Fibroblast of skin of abdomen (primary cell): ENCODE results near the gene TUG1.
A peak's percentile ranks its signal among the peaks of the same experiment; 100 is the strongest.

Experiments used
- DNase-seq: peaks from one replicate; pipeline ENCODE4 v3.0.0-alpha.2; 2013

TUG1 gene

DNA sequence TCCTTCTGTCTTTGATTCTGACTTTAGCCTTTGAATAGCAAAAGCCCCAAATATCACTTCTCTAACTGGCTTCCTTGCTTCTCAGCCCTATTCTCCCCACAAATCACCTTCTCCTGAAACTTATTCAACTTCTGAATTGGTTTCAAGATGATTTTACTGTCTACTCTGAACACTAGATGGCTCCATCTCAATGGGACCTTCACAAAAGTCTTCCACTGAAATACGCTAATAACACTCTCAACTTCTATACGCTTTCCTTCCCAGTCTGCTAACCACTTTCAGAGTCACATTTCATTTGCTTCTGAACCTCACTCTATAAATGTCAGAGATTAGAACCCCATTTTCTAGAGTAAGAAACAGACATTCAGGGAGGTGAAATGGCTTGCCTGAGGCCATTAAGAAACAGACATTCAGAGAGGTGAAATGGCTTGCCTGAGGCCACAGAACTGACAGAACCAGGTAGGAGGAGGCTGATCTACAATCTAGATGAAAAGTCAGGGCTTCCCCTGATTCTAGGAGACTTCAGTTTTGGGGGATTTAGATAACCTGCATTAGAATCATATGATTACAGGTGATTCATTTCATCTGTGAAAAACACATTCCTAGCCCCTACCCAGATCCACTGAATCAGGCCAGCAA lies 21.1 kb upstream of the TUG1 start:
- peak; percentile 48 for DNase-seq

DNA sequence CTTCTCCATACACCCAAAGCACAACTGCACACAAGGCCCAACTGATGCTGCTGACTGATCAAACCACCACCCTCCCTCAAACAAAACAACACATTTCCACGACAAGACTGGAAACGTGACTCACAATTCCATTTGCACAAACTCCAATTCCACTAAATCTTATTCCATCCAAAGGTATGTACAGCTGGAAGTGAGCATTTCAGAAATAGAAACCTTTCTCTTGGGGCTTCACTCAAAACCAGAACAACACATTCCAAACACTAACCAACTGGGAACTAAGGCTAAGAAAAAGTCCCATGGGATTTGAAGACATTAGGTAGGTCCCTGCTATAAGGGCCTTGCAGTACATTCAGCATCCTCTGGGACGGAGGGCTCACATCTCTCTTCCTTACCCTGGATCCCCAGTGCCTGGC lies 20.1 kb upstream of the TUG1 start:
- peak; percentile 32 for DNase-seq

- DNase-seq = no peak
These were observed 19.0 kb upstream of the TUG1 start for GRCh38 chr22:30949934-30950660.

GRCh38 chr22:30953206-30953605 lies 15.9 kb upstream of the TUG1 start:
- no peak for DNase-seq

DNA sequence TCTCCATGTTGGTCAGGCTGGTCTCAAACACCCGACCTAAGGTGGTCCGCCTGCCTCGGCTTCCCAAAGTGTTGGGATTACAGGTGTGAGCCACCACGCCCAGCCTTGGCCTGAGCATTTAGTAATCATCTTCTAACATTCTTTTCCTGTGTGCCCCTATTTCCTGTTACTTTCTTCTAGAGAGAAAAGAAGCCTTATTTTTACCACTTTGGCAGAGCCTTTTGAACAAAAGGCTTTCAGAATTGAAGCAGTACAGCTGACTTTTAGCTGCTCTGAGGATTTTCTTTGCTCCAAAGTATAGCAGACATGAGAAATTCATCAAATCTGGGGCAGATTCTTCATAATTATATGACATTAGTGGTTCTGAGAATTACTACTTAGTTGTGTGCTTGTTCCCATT lies 13.9 kb upstream of the TUG1 start:
- DNase-seq = no peak

DNA sequence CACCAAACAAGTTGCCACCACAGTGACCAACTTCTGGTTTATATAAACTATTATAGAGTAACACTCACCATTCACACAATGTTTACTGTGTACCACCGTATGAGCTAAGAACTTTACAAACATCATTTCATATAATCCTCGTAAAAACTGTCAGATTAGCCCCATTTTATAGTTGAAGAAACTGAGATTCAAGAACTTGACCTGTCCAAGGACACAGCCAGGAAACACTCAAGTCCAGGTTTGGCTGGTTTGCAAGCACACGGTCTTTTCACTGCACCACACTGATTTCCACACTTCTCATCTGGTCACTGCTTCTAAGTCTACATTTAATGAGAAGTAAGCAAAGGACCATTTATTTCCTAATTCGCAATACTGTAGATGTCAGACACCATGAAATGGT lies 4.2 kb upstream of the TUG1 start:
- DNase-seq = no peak

GRCh38 chr22:30968015-30968923 lies 796 bp upstream of the TUG1 start, which contains the start of gene MORC2:
TSS of gene MORC2 (minus strand) at chr22:30968774. CDS start at chr22:30967889, 885 bp downstream.
- DNase-seq = no peak

- no peak for DNase-seq
These were observed 679 bp downstream of the TUG1 start for GRCh38 chr22:30969532-30970355.

- DNase-seq = no peak
These were observed 1.3 kb downstream of the TUG1 start for GRCh38 chr22:30970356-30970746.

DNA sequence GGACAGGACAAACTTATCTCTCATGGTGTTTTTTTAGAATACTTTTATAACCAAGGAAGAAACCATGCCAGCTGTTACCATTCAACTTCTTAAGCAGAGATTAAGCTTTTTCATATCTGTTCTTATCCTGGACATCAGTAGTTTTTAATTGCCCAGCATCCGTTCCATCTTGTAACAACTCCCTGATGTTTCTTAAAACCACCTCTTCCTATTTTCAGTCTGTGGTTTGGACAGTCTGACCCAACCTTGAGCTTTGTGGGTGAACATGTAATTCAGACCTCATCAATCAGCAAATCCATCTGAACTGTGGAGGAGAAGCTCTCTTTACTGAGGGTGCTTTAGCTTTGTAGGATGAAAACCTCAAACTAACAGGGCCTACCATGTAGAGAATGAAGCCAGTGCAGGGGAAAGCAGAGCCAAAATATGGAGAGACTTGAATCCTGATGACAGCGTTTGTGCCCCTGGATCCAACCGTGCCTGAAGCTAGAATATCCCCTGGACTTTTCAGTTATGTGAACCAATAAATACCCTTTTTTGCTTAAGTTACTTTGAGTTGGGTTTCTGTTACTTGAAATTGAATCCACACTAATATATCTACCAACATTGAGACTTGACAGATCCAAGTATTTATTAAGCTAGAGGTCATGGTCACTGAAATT lies 9.4 kb downstream of the TUG1 start:
- DNase-seq = no peak

DNA sequence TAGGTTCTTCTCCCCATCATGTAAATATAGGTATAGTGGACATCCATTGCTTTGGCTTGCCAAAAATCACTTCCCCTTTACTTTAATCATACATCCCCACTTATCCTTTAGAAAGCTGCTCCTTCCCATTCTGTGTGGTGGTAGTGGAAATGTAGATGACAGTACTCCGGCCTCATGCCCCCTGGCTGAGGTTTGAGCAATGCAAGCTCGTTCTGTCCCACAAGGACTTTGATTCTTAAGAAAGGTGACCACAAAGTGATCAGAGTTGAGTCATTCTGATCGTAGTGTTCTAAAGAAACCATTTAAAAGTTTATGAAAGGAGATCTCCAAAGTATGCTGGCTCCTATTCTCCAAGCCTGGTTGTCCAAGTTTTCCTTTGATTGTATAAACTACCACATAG lies 10.9 kb downstream of the TUG1 start:
- DNase-seq = no peak

GRCh38 chr22:30982512-30982911 lies 13.4 kb downstream of the TUG1 start:
- DNase-seq = no peak

DNA sequence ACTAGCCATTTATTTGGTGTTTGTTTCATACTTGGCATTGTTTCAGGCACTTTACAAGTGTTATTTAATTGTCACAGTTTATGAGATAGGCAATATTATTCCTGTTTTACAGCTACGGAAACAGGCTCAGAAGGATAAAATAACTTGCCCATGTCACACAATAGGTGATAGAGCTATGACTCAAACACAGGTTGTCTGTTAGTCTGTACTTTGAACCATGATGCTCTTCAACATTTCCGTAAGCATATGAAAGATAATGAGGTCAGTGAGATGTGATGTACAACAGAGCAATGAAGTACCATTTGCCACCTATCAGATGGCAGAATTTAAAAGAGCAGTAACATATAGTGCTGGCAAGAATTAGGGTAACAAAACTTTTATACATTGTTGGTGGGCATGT lies 15.3 kb downstream of the TUG1 start:
- no peak for DNase-seq

- no peak for DNase-seq
These were observed 16.6 kb downstream of the TUG1 start for GRCh38 chr22:30985561-30986208.

- no peak for DNase-seq
These were observed 20.4 kb downstream of the TUG1 start for GRCh38 chr22:30989474-30989873.

DNA sequence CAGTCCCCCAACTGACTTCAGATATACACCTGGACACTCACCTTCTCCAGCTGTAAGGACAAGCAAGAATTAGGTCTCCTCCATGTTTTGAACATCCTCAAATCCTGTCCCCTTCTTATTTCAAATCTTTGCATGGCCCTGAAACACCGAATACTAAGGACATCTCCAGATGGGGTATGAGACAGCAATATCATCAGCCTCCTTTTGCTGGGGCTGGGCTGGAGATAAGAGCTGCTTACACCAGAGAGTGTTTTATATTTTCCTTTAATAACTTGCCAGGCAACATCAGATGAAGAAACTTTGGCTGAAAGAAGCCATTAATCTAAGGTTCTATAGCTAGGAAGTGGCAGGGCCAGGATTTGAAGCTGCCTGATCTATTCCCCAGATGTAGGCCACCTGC lies 21.6 kb downstream of the TUG1 start:
- DNase-seq = no peak

DNA sequence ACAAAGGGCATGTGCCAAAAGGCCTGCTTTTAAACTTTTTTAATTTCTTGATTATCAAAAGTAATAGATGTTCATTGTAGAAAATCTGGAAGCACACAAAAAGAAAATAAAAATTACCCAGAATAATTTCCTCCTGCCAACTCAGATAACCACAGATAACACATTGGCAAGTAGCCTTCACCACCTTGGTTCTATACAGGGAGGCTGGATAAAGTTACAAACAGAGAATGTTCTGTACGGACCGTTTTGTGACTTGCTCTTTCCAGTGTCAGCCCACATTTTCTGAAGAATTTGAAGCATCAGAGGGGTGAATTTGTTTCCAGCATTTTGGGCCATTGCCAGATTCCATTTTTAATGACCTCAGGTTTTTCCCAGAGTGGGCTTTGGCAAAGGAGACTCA lies 23.5 kb downstream of the TUG1 start:
- no peak for DNase-seq

- no peak for DNase-seq
These were observed 25.9 kb downstream of the TUG1 start for GRCh38 chr22:30994960-30995359.

GRCh38 chr22:30996462-30996861 lies 27.4 kb downstream of the TUG1 start:
- no peak for DNase-seq

DNA sequence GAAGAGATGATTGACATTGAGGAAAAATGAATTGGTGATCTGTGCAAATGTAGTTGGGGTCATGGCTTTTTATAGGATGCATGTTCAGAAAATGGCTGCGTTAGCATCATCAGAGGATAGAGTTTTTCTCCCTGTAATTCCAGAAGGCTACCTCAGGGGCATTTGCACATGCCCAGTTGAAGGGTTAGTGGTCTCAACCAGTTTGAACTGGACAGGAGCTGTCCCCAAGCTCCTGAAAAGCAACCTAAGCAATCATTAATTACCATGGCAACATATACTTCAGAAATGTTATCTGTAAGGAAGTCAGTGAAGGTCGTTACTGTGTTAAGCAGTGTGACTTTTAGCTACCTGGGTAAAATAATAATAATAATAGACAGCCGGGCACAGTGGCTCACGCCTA lies 29.3 kb downstream of the TUG1 start:
- DNase-seq = no peak

DNA sequence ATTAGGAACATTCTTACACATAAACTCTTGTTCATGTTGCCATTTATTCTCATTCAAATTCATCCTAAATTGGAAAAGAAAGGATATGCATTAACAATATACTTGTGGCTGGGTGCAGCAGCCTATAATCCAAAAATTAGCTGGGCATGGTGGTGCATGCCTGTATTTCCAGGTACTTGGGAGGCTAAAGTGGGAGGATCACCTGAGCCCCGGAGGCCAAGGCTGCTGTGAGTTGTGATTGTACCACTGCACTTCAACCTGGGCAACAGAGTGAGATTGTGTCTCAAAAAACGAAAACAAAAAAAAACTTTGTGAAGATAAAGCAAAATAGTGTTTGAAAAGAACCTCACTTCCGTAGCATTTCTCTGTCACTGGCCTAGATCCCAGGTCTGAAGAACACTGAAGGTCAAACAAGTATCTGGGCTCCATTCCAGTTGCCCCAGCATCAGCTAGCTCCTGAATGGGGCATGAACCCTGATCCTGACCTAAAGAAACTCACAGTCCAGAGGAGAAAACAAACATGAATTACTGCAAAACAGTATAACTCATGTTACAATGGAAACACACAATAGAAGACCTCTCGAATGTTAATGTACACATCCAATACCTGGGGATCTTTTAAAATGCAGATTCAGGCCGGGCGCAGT lies 32.2 kb downstream of the TUG1 start:
- no peak for DNase-seq
